GM12874 (cell line): ENCODE measurements around the gene AKR1C3.

Experiments
- TF ChIP-seq, protein P1 (sequence below): IDR thresholded peaks from 2 replicates; pipeline ENCODE4 v1.5.1; 2011; ENCODE audit warnings: low read depth, mild to moderate bottlenecking, control low read depth, low read length, moderate library complexity; ENCODE audit not compliant: insufficient read depth

Gene AKR1C3

DNA sequence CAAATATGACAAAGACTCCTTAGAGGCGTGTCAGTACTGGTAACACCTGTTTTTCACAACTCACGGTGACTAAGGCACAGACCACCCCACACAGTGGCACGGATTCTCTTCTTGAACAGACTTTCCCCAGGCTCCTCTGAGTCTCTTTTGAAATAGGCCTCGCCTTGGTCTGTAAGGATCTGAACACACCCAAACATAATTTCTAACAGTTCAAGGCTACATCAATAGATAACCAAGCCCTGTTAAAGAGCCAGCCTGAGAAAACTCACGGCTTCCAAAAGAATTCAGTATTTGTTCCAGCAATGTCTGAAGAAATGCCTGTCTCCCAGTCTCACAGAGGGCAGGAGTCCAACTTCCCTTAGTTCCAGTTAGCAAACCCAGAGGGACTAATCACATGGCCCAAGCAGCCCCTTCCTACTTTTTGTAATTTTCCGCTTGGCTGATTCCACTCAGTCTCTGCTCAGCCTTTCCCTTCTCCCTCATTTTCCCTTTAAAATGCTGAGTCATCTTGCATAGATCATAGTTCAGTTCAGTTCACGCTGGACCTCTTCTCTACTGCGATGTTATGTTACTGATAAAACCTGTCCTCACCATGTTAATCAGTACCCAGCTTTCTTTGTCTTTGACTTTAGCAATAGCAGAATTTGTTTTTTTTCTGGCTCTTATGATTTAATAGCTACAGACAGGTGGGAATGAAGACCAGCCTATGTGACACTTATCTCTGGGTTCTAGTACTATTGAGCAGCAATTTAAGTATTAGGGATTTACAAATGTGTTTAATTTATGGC lies 22.6 kb upstream of the AKR1C3 start:
- TF ChIP-seq, protein P1, sequence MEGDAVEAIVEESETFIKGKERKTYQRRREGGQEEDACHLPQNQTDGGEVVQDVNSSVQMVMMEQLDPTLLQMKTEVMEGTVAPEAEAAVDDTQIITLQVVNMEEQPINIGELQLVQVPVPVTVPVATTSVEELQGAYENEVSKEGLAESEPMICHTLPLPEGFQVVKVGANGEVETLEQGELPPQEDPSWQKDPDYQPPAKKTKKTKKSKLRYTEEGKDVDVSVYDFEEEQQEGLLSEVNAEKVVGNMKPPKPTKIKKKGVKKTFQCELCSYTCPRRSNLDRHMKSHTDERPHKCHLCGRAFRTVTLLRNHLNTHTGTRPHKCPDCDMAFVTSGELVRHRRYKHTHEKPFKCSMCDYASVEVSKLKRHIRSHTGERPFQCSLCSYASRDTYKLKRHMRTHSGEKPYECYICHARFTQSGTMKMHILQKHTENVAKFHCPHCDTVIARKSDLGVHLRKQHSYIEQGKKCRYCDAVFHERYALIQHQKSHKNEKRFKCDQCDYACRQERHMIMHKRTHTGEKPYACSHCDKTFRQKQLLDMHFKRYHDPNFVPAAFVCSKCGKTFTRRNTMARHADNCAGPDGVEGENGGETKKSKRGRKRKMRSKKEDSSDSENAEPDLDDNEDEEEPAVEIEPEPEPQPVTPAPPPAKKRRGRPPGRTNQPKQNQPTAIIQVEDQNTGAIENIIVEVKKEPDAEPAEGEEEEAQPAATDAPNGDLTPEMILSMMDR: no peak

DNA sequence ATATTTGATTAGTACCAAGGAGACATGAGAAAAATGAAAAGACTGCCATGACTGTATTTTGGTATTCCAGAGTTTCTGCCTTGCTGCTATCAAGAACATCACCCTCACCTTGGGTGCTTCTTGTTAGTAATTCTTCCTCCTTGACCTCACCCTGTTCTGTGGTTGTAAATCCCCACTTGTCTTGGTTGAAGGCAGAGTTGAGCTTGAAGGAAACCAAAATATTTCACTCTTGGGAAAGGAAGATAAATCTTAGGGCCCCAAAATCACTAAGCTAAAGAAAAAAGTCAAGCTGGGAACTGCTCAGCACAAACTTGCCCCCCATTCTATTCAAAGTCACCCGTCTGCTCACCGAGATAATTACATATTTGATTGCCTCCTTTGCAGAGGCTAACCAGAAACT lies 20.6 kb upstream of the AKR1C3 start:
- TF ChIP-seq, protein P1: no peak

DNA sequence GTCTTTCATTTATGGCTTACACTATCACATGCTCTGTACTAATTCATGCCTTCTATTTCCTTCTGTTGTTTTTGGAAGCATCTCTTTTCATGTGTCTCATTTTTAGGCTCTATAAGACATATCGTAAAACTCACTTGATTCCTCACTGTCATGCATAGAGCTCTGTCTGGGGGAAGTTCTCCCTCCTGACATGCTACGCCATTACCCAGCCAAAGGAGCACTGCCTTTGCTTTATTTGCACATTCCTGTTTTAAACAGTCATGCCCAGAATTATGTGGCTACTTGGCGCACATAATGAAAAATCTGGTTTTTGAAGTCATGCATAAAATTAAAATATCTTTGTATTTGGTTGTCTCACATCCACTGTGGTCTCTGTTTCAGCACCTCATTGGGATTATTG lies 17.6 kb upstream of the AKR1C3 start:
- TF ChIP-seq, protein P1: no peak

DNA sequence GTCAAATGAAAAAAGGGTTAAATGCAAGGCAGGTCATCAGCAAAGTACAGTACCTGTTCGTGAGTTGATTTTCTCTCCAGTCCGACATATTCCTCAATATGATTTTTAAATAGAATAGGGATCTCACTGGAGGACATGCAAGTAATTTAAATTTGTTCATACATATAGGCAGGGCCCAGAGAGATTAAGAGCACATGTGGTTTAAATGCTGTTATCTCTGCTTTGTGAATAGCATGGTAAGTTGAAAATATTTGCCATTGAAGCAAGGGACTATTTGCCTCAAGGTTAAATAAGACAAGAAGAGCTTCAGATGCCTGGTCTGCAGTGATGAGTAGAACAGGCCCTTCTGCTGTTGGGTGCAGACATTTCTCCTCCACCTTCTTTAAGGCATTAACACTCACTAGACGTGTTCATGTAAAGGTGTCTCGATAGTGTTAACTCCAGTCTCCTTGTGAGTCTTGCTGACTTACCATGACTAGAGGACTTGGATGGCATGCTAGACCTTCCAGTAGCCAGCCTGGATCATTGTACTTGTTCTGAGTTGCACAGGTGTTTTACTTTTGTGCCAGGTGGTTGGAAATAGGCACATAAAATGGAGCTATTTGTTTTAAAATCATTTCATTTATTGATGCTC lies 15.6 kb upstream of the AKR1C3 start:
- TF ChIP-seq, protein P1: no peak

DNA sequence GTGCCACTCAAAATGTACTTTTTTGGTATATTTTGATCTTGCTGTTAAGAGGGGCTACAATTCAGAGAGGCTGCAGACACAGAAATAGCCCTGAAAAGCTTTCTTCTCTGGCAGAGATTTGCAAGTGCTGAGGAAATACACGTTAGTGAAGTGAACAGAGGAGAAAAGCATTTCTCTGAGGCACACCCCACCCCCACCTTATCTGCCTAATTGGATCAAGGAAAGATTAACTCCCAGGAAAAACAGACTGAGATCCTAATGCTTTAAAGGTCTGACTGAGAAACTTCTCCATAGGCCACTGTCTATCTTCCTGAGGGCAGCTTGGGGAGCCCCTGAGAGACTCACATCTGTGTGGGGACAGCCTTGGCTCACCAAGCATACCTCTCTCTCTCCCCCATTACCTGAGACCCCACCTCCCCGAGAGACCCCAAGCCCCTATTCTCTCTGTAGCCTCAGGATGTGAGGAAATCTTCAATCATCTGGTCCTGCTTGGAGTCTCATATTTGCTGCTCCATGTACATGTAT lies 14.8 kb upstream of the AKR1C3 start:
- TF ChIP-seq, protein P1: no peak

DNA sequence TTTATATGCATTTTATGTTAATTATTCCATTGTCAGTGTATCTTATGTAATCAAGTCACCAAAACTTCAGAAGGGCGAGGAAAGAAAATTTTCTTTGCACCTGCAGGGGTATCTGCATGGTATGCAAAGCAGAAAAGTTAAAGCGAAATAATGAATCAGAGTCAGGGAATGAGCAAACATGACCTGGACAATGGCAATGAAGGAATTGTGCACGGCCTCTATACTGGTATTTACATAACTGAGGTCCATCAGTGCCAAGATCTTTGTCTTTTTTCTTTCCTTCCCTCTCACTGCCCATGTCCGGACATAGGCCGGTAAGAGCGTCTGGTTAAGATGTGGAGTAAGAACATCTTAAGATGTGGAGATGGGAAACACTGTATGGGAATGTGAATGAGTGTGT lies 14.4 kb upstream of the AKR1C3 start:
- TF ChIP-seq, protein P1: no peak

DNA sequence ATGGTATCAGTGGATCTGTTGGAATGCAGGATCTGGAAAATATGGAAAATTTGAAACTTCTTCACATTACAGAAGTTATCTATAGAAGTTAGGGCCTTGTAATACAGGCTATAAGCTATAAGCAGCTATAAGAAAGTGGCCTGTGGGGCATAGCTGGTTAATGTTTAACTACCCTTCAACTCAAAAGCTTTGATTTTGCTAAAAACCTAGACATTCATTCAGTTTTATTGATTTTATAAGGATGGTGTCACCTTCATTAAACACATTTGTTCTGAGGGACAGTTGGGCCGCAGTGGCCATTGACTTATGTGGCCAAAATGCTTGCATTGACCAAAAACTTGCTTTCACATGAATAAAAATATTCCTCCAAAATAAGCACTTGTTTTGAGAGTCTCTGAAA lies 13.1 kb upstream of the AKR1C3 start:
- TF ChIP-seq, protein P1: no peak
